Ovary (tissue), 9 donors: ENCODE data around the gene SULT4A1. TPM values are rescaled to one million over a fixed set of nuclear protein-coding genes. Genes with fewer than 3 reads are reported as not detected.
"Not testable (repeated sequence)": the region's sequence is repeated elsewhere in the genome, so short reads cannot be mapped to it uniquely, and the experiment has no call there.

Source experiments
- DNase-seq, 5 donors: peaks; one replicate each; pipeline ENCODE4 v3.0.0-alpha.2; 2019 to 2020
- H3K27ac ChIP-seq, 2 donors: fragments of 200-600 bp; one replicate each; pipeline versions ENCODE4 v1.5.1 to v1.8.0; 2019 to 2022
- H3K27me3 ChIP-seq: fragments of 200-600 bp; one replicate; pipeline ENCODE4 v1.8.0; 2022
- H3K36me3 ChIP-seq: fragments of 200-600 bp; sonication (generic); one replicate; pipeline ENCODE4 v1.5.1; 2019
- H3K4me1 ChIP-seq: one replicate; pipeline ENCODE4 v1.8.1; 2013; ENCODE audit warnings: mild to moderate bottlenecking, moderate library complexity; ENCODE audit not compliant: insufficient read depth
- H3K4me3 ChIP-seq: fragments of 200-600 bp; sonication (generic); one replicate; pipeline ENCODE4 v1.5.1; 2017
- H3K9me3 ChIP-seq, 2 donors: fragments of 200-600 bp in 1 of 2; sonication (generic) in 1 of 2; one replicate each; pipeline versions ENCODE4 v1.5.1 to v1.8.1; 2013 to 2019; ENCODE audit warnings: mild to moderate bottlenecking in 1 of 2, moderate library complexity in 1 of 2
- CTCF ChIP-seq, 3 donors: fragments of 450-650 bp in 2 of 3; fragments of 200-600 bp in 1 of 3; IDR thresholded peaks; one replicate each; pipeline versions ENCODE4 v1.5.1 to v1.8.0; 2016 to 2022; ENCODE audit warnings: antibody characterized with exemption in 3 of 3, mild to moderate bottlenecking in 1 of 3
- EP300 ChIP-seq: sonication (generic); formaldehyde crosslinking; IDR thresholded peaks from one replicate; pipeline ENCODE4 v1.6.1; 2017; ENCODE audit warnings: antibody characterized with exemption
- POLR2A ChIP-seq: fragments of 450-650 bp; IDR thresholded peaks from one replicate; pipeline ENCODE4 v1.6.1; 2017; ENCODE audit warnings: antibody characterized with exemption, mild to moderate bottlenecking, moderate library complexity
- WGBS, 3 donors: extraction: QIAGEN DNeasy Blood & Tissue Kit in 1 of 3; methylation state at CpG; one replicate each; pipeline versions ENCODE4 v1.1.5 to v1.1.7; 2013 to 2017; 5-methylcytosine and 5-hydroxymethylcytosine counted together
- intact Hi-C, 4 donors: fragments of 100-400 bp; cut with DNase I; formaldehyde crosslinking; loops; one replicate each; pipeline versions ENCODE4 v1.11.0 to v1.15.1; 2022 to 2023
- polyA plus RNA-seq, 2 donors: library from polyadenylated mRNA; stranded (reverse); fragments of 200-250 nt in 1 of 2; fragments of 350-450 nt in 1 of 2; fragmentation: Illumina TruSeq in 1 of 2; extraction: RNeasy Lipid Tissue Mini Kit (QIAGEN cat#74804) in 1 of 2; gene quantifications; one replicate each; pipeline ENCODE4 v1.2.3, GENCODE V29; 2013 to 2014
- total RNA-seq, 7 donors: library from RNA; depleted of rRNA in 2 of 7; stranded (reverse); fragments of >200 nt in 2 of 7; fragmentation: NEBNext Ultra II Directional in 3 of 7; extraction: Animal tissue kit (Norgen Biotek cat#: 25700) in 3 of 7; gene quantifications; one replicate each; pipeline versions ENCODE4 v1.1.0 to v1.2.4, GENCODE V29; 2016 to 2023
- donor health status: DM: no; HTN: no; CAD: no; lungs with moderate emphysema.
- donor health status: DM: no; HTN: no; CAD: no.
- donor health status: Bipolar disorder and iron deficiency.
- donor health status: DM: yes; HTN: yes; CAD: no.
- donor health status: DM: no; HTN: no; CAD: no.
- donor health status: DM: yes; HTN: yes; CAD: no.

Gene SULT4A1
- total and polyA plus RNA-seq, 9 donors, result 0.36 to 3.5 (median 1.8) TPM

- no peak for DNase-seq
- H3K27me3 ChIP-seq, result no peaks in the 10 kb centered on the region
- no peaks in the 10 kb centered on the region for H3K4me1 ChIP-seq
- no peaks in the 10 kb centered on the region for H3K9me3 ChIP-seq
- H3K27ac ChIP-seq, result no peak overlapping the region
- intact Hi-C loops, result no loop called here
- TF ChIP-seq EP300 (no peak), CTCF (IDR thresholded peaks at IDR 0.05) (no peak), POLR2A (no peak)
- no peaks in the 10 kb centered on the region for H3K36me3 ChIP-seq
- 83 to 91% (median 88%) methylated on average over 5 of the region's 5 CpGs for WGBS, 3 donors
- no peak overlapping the region for H3K4me3 ChIP-seq
These were observed 7.5 kb upstream of the SULT4A1 start for GRCh38 chr22:43869799-43870198.

GRCh38 chr22:43869001-43869400 lies 6.7 kb upstream of the SULT4A1 start:
- H3K27me3 ChIP-seq, H3K4me1 ChIP-seq, H3K9me3 ChIP-seq, H3K36me3 ChIP-seq, H3K4me3 ChIP-seq, intact Hi-C loops, H3K27ac ChIP-seq: not testable (repeated sequence)
- DNase-seq, result peak in 1 of 5 donors; percentile 4
- WGBS, 3 donors, result 74 to 78% (median 74%) methylated on average over 4 of the region's 4 CpGs

- no peaks in the 10 kb centered on the region for H3K4me1 ChIP-seq
- H3K36me3 ChIP-seq, result no peaks in the 10 kb centered on the region
- peak; percentile 42 to 80 (median 72) for DNase-seq
- intact Hi-C loops, result no loop called here
- TF ChIP-seq CTCF (IDR thresholded peaks at IDR 0.05) (no peak), EP300 (no peak), POLR2A (no peak)
- H3K27ac ChIP-seq, result no peak overlapping the region
- WGBS, 3 donors, result 6 to 11% (median 9%) methylated on average over 11 of the region's 11 CpGs
- no peaks in the 10 kb centered on the region for H3K9me3 ChIP-seq
- H3K27me3 ChIP-seq, result no peaks in the 10 kb centered on the region
- no peak overlapping the region for H3K4me3 ChIP-seq
These were observed 5.7 kb upstream of the SULT4A1 start for GRCh38 chr22:43867839-43868635.

GRCh38 chr22:43862882-43863202 lies 529 bp upstream of the SULT4A1 start:
- 19 to 49% (median 30%) methylated on average over 11 of the region's 11 CpGs for WGBS, 3 donors
- Histone ChIP-seq H3K36me3 (no peaks in the 10 kb centered on the region), H3K9me3 (no peaks in the 10 kb centered on the region), H3K4me3 (no peak overlapping the region), H3K27ac (no peak overlapping the region), H3K27me3 (no peaks in the 10 kb centered on the region), H3K4me1 (no peaks in the 10 kb centered on the region)
- TF ChIP-seq CTCF (IDR thresholded peaks at IDR 0.05), result no peak
- intact Hi-C loops, result no loop called here
- DNase-seq, result no peak

GRCh38 chr22:43861529-43861928 lies 784 bp downstream of the SULT4A1 start:
- TF ChIP-seq CTCF (IDR thresholded peaks at IDR 0.05) (no peak), POLR2A (no peak)
- H3K36me3 ChIP-seq, result no peaks in the 10 kb centered on the region
- H3K4me3 ChIP-seq, result no peak overlapping the region
- no peaks in the 10 kb centered on the region for H3K4me1 ChIP-seq
- WGBS, 3 donors, result 15 to 21% (median 18%) methylated on average over 9 of the region's 9 CpGs
- no peaks in the 10 kb centered on the region for H3K9me3 ChIP-seq
- peak in 2 of 5 donors; percentile 11 to 50 for DNase-seq
- intact Hi-C loops, result no loop called here
- no peak overlapping the region for H3K27ac ChIP-seq
- no peaks in the 10 kb centered on the region for H3K27me3 ChIP-seq
